Measurements from ENCODE around the gene BIN2. TPM values are rescaled to one million over a fixed set of nuclear protein-coding genes. Genes with fewer than 3 reads are reported as not detected.
A peak's percentile ranks its signal among the peaks of the same experiment; 100 is the strongest.

BIN2 gene
- total and polyA plus RNA-seq, 10 of the 15 experiments (the other 5 are each of a cell fraction or from before 2014, with no cell fraction given): 8.6 to 42.9 (median 32.1) TPM

DNA sequence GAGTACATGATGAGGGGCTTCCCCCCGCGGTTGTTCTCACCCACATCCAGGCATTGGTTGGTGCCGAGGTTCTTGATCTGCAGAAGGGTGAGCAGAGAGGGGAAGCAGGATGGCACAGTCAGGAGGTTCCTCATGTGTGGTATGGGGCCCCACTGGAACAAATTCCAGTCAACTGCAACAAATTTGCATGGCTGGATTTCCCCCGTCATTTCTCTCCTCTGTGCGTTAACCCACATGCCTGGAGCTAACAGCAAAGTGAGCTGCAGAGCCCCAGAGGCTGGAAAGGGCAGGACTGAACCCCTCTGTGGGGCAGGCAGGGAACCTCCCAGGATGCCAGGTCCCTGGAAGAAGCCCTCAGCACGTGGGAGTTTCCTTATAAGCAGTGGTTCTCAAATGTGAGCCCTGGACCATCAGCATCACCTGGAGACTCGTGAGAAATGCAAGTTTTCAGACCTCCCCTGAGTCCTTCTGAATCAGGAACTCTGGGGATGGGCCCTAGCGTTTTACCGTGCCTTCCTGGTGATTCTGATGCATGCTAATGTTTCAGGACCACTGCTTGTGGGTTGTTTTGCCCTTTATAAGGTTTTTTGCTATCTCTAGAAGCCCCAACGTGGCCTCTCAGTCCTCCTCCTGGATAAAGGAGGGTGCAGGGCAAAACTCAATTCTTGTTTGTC is 33.5 kb upstream of the BIN2 start (continued):
- TF ChIP-seq RELA (IDR thresholded peaks at IDR 0.05; ENCODE audit: borderline replicate concordance, partially characterized antibody) (peak; percentile 70), SPI1 (IDR thresholded peaks at IDR 0.05; ENCODE audit: borderline replicate concordance, insufficient read depth, low read depth, low read length) (peak; percentile 44), CEBPB (IDR thresholded peaks at IDR 0.05; ENCODE audit: borderline replicate concordance in 1 of 2, low read depth in 2 of 2, low read length in 2 of 2) (no peak), RUNX3 (IDR thresholded peaks at IDR 0.05; ENCODE audit: low read length) (peak; percentile 85)
- TF ChIP-seq, protein P1, sequence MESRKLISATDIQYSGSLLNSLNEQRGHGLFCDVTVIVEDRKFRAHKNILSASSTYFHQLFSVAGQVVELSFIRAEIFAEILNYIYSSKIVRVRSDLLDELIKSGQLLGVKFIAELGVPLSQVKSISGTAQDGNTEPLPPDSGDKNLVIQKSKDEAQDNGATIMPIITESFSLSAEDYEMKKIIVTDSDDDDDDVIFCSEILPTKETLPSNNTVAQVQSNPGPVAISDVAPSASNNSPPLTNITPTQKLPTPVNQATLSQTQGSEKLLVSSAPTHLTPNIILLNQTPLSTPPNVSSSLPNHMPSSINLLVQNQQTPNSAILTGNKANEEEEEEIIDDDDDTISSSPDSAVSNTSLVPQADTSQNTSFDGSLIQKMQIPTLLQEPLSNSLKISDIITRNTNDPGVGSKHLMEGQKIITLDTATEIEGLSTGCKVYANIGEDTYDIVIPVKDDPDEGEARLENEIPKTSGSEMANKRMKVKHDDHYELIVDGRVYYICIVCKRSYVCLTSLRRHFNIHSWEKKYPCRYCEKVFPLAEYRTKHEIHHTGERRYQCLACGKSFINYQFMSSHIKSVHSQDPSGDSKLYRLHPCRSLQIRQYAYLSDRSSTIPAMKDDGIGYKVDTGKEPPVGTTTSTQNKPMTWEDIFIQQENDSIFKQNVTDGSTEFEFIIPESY (IDR thresholded peaks at IDR 0.05): 0 out of 2 replicates have a peak, but pooled peaks have one; percentile 23
- TF ChIP-seq, protein P2, sequence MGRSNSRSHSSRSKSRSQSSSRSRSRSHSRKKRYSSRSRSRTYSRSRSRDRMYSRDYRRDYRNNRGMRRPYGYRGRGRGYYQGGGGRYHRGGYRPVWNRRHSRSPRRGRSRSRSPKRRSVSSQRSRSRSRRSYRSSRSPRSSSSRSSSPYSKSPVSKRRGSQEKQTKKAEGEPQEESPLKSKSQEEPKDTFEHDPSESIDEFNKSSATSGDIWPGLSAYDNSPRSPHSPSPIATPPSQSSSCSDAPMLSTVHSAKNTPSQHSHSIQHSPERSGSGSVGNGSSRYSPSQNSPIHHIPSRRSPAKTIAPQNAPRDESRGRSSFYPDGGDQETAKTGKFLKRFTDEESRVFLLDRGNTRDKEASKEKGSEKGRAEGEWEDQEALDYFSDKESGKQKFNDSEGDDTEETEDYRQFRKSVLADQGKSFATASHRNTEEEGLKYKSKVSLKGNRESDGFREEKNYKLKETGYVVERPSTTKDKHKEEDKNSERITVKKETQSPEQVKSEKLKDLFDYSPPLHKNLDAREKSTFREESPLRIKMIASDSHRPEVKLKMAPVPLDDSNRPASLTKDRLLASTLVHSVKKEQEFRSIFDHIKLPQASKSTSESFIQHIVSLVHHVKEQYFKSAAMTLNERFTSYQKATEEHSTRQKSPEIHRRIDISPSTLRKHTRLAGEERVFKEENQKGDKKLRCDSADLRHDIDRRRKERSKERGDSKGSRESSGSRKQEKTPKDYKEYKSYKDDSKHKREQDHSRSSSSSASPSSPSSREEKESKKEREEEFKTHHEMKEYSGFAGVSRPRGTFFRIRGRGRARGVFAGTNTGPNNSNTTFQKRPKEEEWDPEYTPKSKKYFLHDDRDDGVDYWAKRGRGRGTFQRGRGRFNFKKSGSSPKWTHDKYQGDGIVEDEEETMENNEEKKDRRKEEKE (IDR thresholded peaks at IDR 0.05): no peak
